T-helper 17 cell (primary cell): ENCODE data around the gene POLR3A. TPM values are rescaled to one million over a fixed set of nuclear protein-coding genes. Genes with fewer than 3 reads are reported as not detected.

Experiments
- ATAC-seq: fragments of 150-1000 bp; cut with Tn5 transposase; 2 replicates; pipeline ENCODE4 v1.10.0; 2021; ENCODE audit warnings: mild to moderate bottlenecking, moderate library complexity
- DNase-seq, 3 donors: peaks; one replicate each; pipeline versions ENCODE4 v3.0.0 to v3.0.0-alpha.2; 2020 to 2021
- H3K9me3 ChIP-seq: one replicate; pipeline ENCODE4 v1.7.0; 2013; ENCODE audit warnings: low read length, mild to moderate bottlenecking; ENCODE audit not compliant: control insufficient read depth, poor library complexity, severe bottlenecking
- H3K27ac Mint-ChIP-seq: one replicate; pipeline ENCODE4 v1.8.0; 2022; ENCODE audit warnings: mild to moderate bottlenecking, moderate library complexity, mixed read lengths
- H3K27me3 Mint-ChIP-seq: one replicate; pipeline ENCODE4 v1.8.0; 2022; ENCODE audit warnings: mixed read lengths
- H3K36me3 Mint-ChIP-seq: one replicate; pipeline ENCODE4 v1.8.0; 2022; ENCODE audit warnings: low read depth, mixed read lengths
- H3K4me1 Mint-ChIP-seq: one replicate; pipeline ENCODE4 v1.8.0; 2022; ENCODE audit warnings: mild to moderate bottlenecking, mixed read lengths
- H3K4me3 Mint-ChIP-seq: one replicate; pipeline ENCODE4 v1.8.0; 2022; ENCODE audit warnings: mild to moderate bottlenecking, moderate library complexity, mixed read lengths
- total RNA-seq, 4 donors: library from RNA in 2 of 4; stranded (reverse) in 2 of 4; gene quantifications; one replicate each; pipeline ENCODE4 v1.2.3 and lab custom pipeline; 2022 to 2026

POLR3A gene
- total RNA-seq, 2 donors from 2014 or later, result 10.9 to 12.0 TPM

DNA sequence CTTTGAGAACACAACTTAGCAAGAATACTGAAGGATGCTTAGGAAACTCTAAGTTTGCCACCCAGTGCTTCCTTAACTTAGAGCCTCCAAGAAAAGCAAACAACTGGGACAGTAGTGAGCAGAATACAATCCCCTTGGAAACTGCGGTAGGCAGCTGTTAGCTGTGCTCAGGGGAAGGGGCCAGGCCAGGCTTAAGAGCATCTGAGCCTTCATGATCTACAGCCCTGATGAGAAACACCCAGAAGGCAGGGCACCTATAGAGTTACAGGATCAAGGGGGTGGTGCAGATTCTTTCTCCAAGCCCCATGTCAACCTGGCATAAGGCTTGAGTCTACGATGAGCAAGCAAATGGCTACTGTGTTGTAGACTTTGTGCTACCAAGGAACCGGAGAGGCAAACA, 51.4 kb downstream of the POLR3A start:
- H3K4me1 Mint-ChIP-seq, result peaks cover 3% of the 10 kb centered on the region
- no peak overlapping the region for H3K27ac Mint-ChIP-seq

DNA sequence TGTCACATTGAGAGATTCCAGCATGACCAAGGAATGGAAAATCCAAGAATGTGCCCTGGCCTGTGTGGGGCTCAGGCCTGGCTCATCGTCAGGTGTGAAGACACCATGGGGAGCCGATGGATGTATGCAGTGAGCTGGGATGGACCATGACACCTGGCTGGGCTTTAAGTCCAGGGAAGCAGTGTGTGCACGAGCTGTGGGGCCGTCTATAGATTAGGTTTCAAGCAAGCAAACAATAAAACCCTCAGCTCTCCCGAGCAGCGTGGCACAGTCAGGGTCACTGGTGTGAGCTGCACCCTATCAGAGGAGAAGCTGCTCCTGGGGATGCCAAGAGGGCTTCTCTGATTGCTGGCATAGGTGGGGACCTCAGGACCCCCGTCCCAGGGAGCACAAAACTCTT, 52.3 kb downstream of the POLR3A start:
- H3K4me3 Mint-ChIP-seq, result no peak overlapping the region
- DNase-seq, result no peak
- peaks cover 9% of the 10 kb centered on the region for H3K36me3 Mint-ChIP-seq
- H3K9me3 ChIP-seq, result no peaks in the 10 kb centered on the region
- peaks cover 3% of the 10 kb centered on the region for H3K4me1 Mint-ChIP-seq
- H3K27me3 Mint-ChIP-seq, result no peaks in the 10 kb centered on the region
- ATAC-seq, result no peak
- no peak overlapping the region for H3K27ac Mint-ChIP-seq

More for the DNA sequence above, 51.4 kb downstream of the POLR3A start:
- peaks cover 9% of the 10 kb centered on the region for H3K36me3 Mint-ChIP-seq
- H3K27me3 Mint-ChIP-seq, result no peaks in the 10 kb centered on the region
- DNase-seq, result no peak
- H3K4me3 Mint-ChIP-seq, result no peak overlapping the region
- no peaks in the 10 kb centered on the region for H3K9me3 ChIP-seq
- ATAC-seq, result no peak

DNA sequence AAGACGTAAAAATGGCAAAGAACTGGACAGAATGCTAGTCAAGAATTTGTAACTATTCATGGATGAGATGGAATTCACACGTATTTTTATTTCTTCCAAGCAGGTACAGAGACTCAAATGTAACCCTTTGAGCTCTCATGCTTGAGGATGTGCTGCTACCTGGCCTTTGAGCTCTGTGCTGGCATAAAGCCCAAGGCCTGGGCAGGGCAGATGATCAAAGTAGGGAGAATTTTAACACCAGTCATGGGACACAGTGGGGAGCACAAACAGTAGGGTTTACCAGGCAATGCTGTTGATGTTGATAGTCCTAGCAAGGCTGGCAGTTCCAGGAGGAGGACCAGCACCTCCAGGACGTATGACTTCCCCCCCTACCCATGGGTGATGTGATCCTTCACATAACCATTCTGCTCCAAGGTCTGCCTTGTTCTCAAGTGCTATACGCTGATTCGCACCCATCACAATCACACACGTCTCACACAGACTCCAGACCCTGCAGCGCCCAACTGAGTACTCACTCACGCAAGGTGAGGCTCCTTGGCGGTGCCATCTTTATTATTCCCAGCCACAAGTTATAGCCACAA, 54.1 kb downstream of the POLR3A start:
- Mint-ChIP-seq H3K27me3 (no peaks in the 10 kb centered on the region), H3K4me3 (no peak overlapping the region), H3K36me3 (peaks cover 7% of the 10 kb centered on the region), H3K4me1 (peaks cover 3% of the 10 kb centered on the region), H3K27ac (no peak overlapping the region)
- ATAC-seq, result no peak
- DNase-seq, result no peak
- no peaks in the 10 kb centered on the region for H3K9me3 ChIP-seq

DNA sequence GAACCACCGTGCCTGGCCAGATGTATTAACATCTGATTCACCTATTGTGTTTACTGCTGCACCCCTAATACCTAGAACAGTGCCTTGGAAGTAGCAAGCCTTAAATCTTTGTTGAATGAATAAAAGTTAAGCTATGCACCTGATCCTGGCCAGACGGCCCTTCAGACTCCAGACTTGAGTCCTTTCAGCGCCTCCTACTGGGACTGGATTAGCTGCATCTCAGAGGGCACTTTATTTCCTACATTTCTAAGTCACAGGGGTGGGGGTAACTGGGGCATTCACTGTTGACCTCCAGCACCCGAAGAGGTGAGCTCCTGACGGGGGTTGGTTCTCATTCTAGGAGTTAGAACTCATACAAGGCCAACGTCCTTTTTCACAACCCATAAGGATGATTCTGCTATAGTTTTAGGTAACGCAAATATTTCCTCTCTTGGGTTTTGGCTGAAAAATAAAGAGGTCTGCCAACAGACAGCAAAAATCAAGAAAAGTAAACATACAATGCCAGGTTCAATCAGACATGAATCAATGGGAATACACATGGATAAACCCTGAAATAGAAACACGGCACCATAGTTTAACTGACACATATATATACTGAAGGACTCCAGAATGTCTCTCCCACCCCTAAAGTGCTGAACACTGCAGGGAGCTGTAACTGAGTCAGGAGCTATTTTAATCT, 54.8 kb downstream of the POLR3A start:
- no peaks in the 10 kb centered on the region for H3K9me3 ChIP-seq
- H3K27ac Mint-ChIP-seq, result no peak overlapping the region
- H3K4me3 Mint-ChIP-seq, result no peak overlapping the region
- peaks cover 7% of the 10 kb centered on the region for H3K36me3 Mint-ChIP-seq
- no peaks in the 10 kb centered on the region for H3K27me3 Mint-ChIP-seq
- H3K4me1 Mint-ChIP-seq, result peaks cover 3% of the 10 kb centered on the region
- DNase-seq (no peak), ATAC-seq (no peak)

DNA sequence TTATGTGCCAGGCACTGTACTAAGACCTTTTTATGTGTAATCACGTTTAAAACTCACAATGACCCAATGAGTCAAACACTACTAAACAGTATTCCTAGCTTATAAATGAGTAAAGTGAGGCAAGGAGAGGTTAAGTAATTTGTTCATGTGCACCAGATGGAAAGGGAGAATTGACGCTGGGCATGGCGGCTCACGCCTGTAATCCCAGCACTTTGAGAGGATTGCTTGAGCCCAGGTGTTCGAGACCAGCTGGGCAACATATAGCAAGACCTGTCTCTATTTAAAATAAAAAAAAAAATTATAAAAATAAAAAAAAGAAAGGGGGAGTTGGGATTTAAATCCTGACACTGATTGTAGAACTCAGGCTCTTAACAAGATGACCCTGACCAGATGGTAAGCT, 56.0 kb downstream of the POLR3A start:
- Mint-ChIP-seq H3K27ac (peak overlapping the region; percentile 34), H3K27me3 (no peaks in the 10 kb centered on the region), H3K4me3 (no peak overlapping the region), H3K4me1 (peaks cover 3% of the 10 kb centered on the region), H3K36me3 (peaks cover 7% of the 10 kb centered on the region)
- no peak for DNase-seq
- no peaks in the 10 kb centered on the region for H3K9me3 ChIP-seq
- no peak for ATAC-seq

DNA sequence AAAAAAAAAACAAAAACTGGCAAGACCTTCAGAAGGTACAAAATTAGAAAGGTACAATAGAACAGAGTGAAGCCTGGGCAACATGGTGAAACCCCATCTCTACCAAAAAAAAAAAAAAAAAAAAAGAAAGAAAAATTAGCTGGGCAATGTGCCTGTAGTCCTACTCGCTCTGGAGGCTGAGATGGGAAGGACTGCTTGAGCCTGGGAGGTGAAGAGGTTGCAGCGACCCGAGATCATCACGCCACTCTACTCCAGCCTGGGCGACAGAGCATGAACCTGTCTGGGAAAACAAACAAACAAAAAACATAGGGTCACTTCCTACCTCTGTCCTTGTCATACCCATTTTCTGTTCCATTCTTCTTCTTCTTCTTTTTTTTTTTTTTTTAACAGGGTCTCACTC, 57.2 kb downstream of the POLR3A start:
- no peaks in the 10 kb centered on the region for H3K9me3 ChIP-seq
- Mint-ChIP-seq H3K4me3 (no peak overlapping the region), H3K27ac (peak overlapping the region; percentile 34), H3K36me3 (peaks cover 2% of the 10 kb centered on the region), H3K27me3 (no peaks in the 10 kb centered on the region), H3K4me1 (peaks cover 5% of the 10 kb centered on the region)
- no peak for ATAC-seq
- DNase-seq, result no peak

DNA sequence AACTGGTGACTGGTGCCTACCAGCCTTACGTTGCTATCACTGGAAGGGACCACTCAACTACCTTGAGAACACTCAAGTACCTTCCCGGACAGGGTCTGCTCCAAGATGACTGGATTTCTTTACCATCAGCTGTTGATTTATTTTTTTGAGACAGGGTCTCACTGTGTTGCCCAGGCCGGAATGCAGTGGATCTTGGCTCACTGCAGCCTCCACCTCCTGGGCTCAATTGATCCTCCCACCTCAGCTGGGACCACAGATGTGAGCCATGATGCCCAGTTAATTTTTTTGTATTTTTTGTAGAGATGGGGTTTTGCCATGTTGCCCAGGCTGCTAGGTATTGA, 57.5 kb downstream of the POLR3A start:
- peaks cover 2% of the 10 kb centered on the region for H3K36me3 Mint-ChIP-seq
- H3K4me3 Mint-ChIP-seq, result no peak overlapping the region
- ATAC-seq (no peak), DNase-seq (no peak)
- peaks cover 5% of the 10 kb centered on the region for H3K4me1 Mint-ChIP-seq
- H3K27me3 Mint-ChIP-seq, result no peaks in the 10 kb centered on the region
- H3K27ac Mint-ChIP-seq, result no peak overlapping the region
- no peaks in the 10 kb centered on the region for H3K9me3 ChIP-seq

DNA sequence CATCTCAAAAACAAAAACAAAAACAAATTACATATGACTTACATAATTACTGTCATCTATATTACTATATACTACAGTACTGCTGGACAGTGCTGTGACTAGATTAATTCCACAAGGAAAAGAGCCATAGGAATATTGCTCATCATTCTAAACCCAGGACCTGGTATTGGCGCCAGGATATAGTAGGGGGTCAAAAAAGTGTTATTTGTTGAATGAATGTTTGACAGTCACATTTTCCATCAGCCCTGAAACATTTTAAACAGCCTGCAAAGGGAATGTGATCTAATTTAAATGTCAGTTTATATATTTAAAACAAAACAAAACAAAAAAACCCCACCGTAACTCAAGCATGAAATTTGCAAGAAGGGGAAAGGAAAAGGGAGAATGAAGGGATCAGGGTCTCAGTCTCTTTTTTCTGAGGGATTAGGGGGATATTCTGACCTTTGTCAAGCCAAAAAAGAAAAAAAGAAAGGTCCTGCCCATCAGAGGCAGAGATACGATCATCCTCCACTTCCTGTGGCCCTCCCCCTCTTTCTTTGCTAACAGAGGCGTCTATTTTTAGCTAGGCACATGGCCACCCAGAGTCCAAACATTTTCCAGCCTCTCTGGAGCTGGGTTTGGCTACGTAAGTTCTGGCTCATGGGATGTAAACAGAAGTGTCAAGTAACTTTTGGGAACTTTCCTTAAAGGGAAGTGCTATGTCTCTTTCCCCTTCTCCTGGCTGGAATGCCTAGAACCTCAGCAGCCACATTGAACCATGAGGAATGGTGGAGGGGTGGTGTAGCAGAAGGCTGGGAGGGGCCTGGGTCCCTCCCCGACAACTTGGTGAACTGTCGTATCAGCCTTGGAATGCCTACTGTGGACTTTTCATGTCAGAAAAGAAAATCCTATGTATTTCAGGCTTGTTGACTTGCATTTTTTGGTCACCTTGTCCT, 58.2 kb downstream of the POLR3A start:
- H3K4me3 Mint-ChIP-seq, result no peak overlapping the region
- DNase-seq, result no peak
- no peaks in the 10 kb centered on the region for H3K9me3 ChIP-seq
- H3K4me1 Mint-ChIP-seq, result peaks cover 5% of the 10 kb centered on the region
- no peak for ATAC-seq
- no peaks in the 10 kb centered on the region for H3K27me3 Mint-ChIP-seq
- no peak overlapping the region for H3K27ac Mint-ChIP-seq
- H3K36me3 Mint-ChIP-seq, result peaks cover 2% of the 10 kb centered on the region

DNA sequence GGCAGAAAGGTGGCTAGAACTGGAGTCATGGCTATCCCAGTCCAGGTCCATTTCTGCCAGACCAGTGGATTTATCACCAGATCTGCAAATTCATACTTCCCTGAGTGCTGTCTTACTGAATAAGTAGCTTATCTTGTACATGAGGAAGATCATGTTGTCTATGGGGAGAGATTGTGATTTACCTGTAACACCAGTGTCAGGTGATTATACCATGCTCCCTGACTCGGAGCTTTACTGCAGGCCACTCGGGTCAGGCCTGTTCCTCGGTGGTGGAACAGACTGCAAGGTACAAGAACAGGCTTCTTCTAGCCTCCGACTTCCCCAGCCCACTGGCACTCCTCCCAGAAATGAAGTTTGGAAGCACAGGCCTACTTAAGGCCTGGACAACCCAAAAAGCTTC, 60.2 kb downstream of the POLR3A start:
- H3K27ac Mint-ChIP-seq, result no peak overlapping the region
- no peaks in the 10 kb centered on the region for H3K27me3 Mint-ChIP-seq
- H3K4me1 Mint-ChIP-seq, result peaks cover 5% of the 10 kb centered on the region
- DNase-seq (no peak), ATAC-seq (no peak)
- H3K9me3 ChIP-seq, result no peaks in the 10 kb centered on the region
- peaks cover 2% of the 10 kb centered on the region for H3K36me3 Mint-ChIP-seq
- no peak overlapping the region for H3K4me3 Mint-ChIP-seq

DNA sequence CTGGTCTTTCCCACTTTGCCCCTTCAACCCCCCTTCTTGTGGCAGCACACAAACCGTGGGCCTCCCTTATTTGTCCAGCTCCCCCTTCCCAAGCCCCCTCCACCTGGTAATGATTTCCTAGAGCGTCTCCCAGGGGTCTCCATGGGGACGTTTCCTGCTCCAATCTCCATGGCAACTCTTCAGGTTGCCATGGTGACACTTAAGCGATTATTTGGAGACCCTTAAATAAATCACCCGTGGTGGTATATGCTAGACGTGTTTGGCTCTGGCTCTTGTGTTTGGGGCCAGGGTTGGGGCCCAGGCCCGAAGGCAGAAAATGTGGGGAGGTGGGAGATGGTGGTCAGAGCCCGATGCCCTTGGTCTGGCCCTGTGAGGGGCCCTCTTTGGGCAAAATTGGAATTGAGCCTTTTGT, 61.7 kb downstream of the POLR3A start:
- Mint-ChIP-seq H3K27ac (no peak overlapping the region), H3K4me3 (no peak overlapping the region), H3K4me1 (peaks cover 2% of the 10 kb centered on the region), H3K36me3 (peaks cover 2% of the 10 kb centered on the region), H3K27me3 (no peaks in the 10 kb centered on the region)
- H3K9me3 ChIP-seq, result no peaks in the 10 kb centered on the region
- ATAC-seq (no peak), DNase-seq (no peak)

DNA sequence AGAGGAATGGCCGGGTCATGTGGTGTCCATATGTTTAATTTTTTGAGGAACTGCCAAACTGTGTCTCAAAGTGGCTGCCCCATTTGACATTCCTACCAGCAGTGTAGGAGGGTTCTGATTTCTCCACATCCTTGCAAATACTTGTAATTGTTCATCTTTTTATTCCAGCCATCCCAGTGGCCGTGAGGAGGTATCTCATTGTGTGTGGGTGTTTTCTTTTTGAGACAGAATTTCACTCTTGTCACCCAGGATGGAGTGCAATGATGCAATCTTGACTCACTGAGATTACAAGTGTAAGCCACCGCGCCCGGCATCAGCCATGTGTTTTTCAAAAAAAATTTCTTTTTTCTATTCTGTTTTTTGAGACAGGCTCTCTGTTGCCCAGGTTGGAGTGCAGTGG, 64.0 kb downstream of the POLR3A start:
- peaks cover 2% of the 10 kb centered on the region for H3K36me3 Mint-ChIP-seq

DNA sequence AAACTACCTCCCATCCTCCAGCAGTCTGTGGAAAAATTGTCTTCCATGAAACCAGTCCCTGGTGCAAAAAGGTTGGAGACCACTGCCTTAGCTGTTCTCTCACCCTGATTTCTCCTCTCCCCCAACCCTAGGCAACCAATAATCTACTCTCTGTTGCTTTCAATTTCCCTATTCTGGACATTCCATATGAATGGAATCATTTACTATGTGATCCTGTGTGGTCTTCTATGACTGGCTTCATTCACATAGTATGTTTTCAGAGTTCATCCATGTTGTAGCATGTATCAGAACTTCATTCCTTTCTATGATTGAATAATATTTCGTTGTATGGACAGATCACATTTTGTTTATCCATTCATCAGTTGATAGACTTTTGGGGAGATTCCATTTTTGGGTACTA, 64.5 kb downstream of the POLR3A start:
- Mint-ChIP-seq H3K4me1 (peaks cover 2% of the 10 kb centered on the region), H3K36me3 (peaks cover 2% of the 10 kb centered on the region), H3K4me3 (no peak overlapping the region), H3K27me3 (peaks cover 4% of the 10 kb centered on the region), H3K27ac (no peak overlapping the region)
- DNase-seq (no peak), ATAC-seq (no peak)
- no peaks in the 10 kb centered on the region for H3K9me3 ChIP-seq

More for the DNA sequence above, 64.0 kb downstream of the POLR3A start:
- H3K4me3 Mint-ChIP-seq, result no peak overlapping the region
- no peak for DNase-seq
- ATAC-seq, result no peak
- peaks cover 2% of the 10 kb centered on the region for H3K4me1 Mint-ChIP-seq
- H3K9me3 ChIP-seq, result no peaks in the 10 kb centered on the region
- peaks cover 4% of the 10 kb centered on the region for H3K27me3 Mint-ChIP-seq
- H3K27ac Mint-ChIP-seq, result no peak overlapping the region

DNA sequence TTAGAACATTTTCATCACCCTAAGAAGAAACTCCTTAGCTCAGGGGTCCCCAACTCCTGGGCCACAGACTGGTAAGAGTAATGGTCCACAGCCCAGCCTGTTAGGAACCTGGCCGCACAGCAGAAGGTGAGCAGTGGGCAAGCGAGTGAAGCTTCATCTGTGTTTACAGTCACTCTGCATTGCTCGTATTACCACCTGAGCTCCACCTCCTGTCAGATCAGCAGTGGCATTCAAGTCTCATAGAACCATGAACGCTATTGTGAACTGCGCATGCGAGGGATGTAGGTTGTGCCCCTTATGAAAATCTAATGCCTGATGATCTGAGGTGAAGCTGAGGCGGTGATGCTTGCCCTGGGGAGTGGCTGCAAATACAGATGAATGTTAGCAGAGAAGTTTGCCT, 65.4 kb downstream of the POLR3A start:
- H3K9me3 ChIP-seq, result no peaks in the 10 kb centered on the region
- Mint-ChIP-seq H3K4me3 (no peak overlapping the region), H3K27me3 (peaks cover 4% of the 10 kb centered on the region), H3K27ac (no peak overlapping the region), H3K4me1 (peaks cover 2% of the 10 kb centered on the region), H3K36me3 (no peaks in the 10 kb centered on the region)
- ATAC-seq, result no peak
- DNase-seq, result no peak
